ENCODE measurements around the gene KRTAP10-6. TPM values are rescaled to one million over a fixed set of nuclear protein-coding genes. Genes with fewer than 3 reads are reported as not detected.
"Not testable (repeated sequence)": the region's sequence is repeated elsewhere in the genome, so short reads cannot be mapped to it uniquely, and the experiment has no call there.

Gene KRTAP10-6
- total RNA-seq, 6 experiments from 2014 or later = not detected

- Mint-ChIP-seq H3K36me3 (ENCODE audit: low read depth) (no peaks in the 10 kb centered on the region; the same call in none of the 2 replicates), H3K4me1 (ENCODE audit: low read depth) (no peaks in the 10 kb centered on the region), H3K27ac (no peak overlapping the region), H3K4me3 (no peak overlapping the region), H3K9me3 (peaks cover 36% of the 10 kb centered on the region), H3K27me3 (ENCODE audit: insufficient read depth) (peaks cover 5% of the 10 kb centered on the region)
- TF ChIP-seq CTCF (IDR thresholded peaks at IDR 0.05) = no peak
- DNase-seq = no peak
Observed at GRCh38 chr21:44585892-44586291, 6.4 kb downstream of the KRTAP10-6 start.

DNA sequence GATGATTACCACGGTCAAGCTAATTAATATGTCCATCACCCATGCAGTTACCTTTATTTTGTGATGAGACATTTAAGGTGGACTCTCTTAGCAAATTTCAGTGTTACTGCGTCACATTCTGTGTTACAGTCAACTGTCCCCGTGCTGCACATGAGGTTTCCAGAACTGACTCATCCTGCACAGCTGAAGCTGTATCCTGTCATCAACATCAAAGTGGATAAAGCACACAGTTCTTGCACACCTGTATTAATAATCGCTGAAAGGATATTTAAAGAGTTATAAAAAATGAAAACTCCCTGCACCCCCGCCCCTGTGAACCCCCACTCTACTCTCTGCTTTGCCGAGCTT lies 8.5 kb downstream of the KRTAP10-6 start:
- no peak for DNase-seq
- no peaks in the 10 kb centered on the region; the same call in none of the 2 replicates for H3K36me3 Mint-ChIP-seq (ENCODE audit: low read depth)
- TF ChIP-seq CTCF (IDR thresholded peaks at IDR 0.05) = no peak
- H3K27me3 Mint-ChIP-seq (ENCODE audit: insufficient read depth) = peaks cover 5% of the 10 kb centered on the region
- H3K4me3 Mint-ChIP-seq = no peak overlapping the region
- H3K4me1 Mint-ChIP-seq (ENCODE audit: low read depth) = no peaks in the 10 kb centered on the region
- H3K9me3 Mint-ChIP-seq = peaks cover 46% of the 10 kb centered on the region
- H3K27ac Mint-ChIP-seq = no peak overlapping the region

DNA sequence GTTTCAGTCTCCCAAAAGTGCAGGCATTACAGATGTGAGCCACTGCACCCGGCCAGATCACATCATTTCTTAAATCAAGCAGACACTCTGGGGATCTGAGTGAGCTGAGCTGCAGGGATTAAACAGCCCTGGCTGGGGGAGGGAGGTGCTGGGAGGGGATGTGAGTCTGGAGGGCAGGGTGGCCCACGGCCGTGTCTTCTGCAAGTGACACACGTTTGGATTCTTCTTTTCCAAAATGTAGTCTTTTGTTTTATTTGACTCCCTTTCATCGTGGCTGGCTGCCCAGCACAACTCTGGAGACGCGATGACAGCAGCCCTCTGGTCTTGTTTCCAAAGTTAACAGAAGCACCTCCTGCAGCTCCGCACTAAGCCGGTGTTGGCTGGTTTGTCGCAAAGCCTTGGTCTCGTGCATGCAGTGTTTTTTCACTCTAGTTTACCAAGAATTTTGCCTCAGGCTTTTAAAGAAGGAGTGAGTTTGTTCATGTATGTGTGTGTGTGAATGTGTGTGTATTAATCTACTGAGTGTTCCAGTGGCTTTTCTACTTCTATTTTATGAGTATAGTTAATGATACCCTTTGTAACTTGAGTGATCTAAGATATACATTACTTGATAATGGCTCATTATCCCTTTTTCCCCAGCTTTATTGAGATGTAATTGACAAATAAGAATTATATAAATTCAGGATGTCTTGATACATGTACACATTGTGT lies 9.1 kb downstream of the KRTAP10-6 start:
- H3K36me3 Mint-ChIP-seq (ENCODE audit: low read depth) = no peaks in the 10 kb centered on the region; the same call in none of the 2 replicates
- peaks cover 5% of the 10 kb centered on the region for H3K27me3 Mint-ChIP-seq (ENCODE audit: insufficient read depth)
- TF ChIP-seq CTCF (IDR thresholded peaks at IDR 0.05) = no peak
- DNase-seq = peak; percentile 9
- no peak overlapping the region for H3K4me3 Mint-ChIP-seq
- H3K27ac Mint-ChIP-seq = no peak overlapping the region
- peaks cover 49% of the 10 kb centered on the region for H3K9me3 Mint-ChIP-seq
- no peaks in the 10 kb centered on the region for H3K4me1 Mint-ChIP-seq (ENCODE audit: low read depth)

- Mint-ChIP-seq H3K4me1 (ENCODE audit: low read depth) (no peaks in the 10 kb centered on the region), H3K9me3 (peaks cover 59% of the 10 kb centered on the region), H3K4me3 (no peak overlapping the region), H3K36me3 (ENCODE audit: low read depth) (no peaks in the 10 kb centered on the region; the same call in none of the 2 replicates), H3K27ac (no peak overlapping the region), H3K27me3 (ENCODE audit: insufficient read depth) (peaks cover 5% of the 10 kb centered on the region)
- no peak for DNase-seq
- TF ChIP-seq CTCF (IDR thresholded peaks at IDR 0.05) = no peak
Observed at GRCh38 chr21:44582055-44582454, 10.2 kb downstream of the KRTAP10-6 start.

GRCh38 chr21:44581158-44581557 lies 11.1 kb downstream of the KRTAP10-6 start:
- Mint-ChIP-seq H3K4me1 (ENCODE audit: low read depth) (no peaks in the 10 kb centered on the region), H3K9me3 (peaks cover 65% of the 10 kb centered on the region), H3K36me3 (ENCODE audit: low read depth) (no peaks in the 10 kb centered on the region; the same call in 1 of the 2 replicates), H3K4me3 (no peak overlapping the region), H3K27me3 (ENCODE audit: insufficient read depth) (peaks cover 2% of the 10 kb centered on the region), H3K27ac (no peak overlapping the region)
- no peak for TF ChIP-seq CTCF (IDR thresholded peaks at IDR 0.05)
- DNase-seq = no peak

GRCh38 chr21:44580231-44580821 lies 12.0 kb downstream of the KRTAP10-6 start, which contains the start of gene KRTAP10-5:
TSS of gene KRTAP10-5 (minus strand) at chr21:44580604. CDS start at chr21:44580578, 26 bp downstream.
- not testable (repeated sequence) for H3K4me3 Mint-ChIP-seq; DNase-seq; H3K4me1 Mint-ChIP-seq (ENCODE audit: low read depth); H3K27me3 Mint-ChIP-seq (ENCODE audit: insufficient read depth); H3K36me3 Mint-ChIP-seq (ENCODE audit: low read depth); H3K27ac Mint-ChIP-seq
- peaks cover 65% of the 10 kb centered on the region for H3K9me3 Mint-ChIP-seq
